Ascending aorta (tissue), 2 donors: ENCODE measurements around the gene ANKH. TPM values are rescaled to one million over a fixed set of nuclear protein-coding genes. Genes with fewer than 3 reads are reported as not detected.

Experiments
- DNase-seq, 2 donors: peaks; one replicate each; pipeline ENCODE4 v3.0.0-alpha.2; 2019; ENCODE audit warnings: low spot score in 2 of 2
- H3K27ac ChIP-seq, 2 donors: fragments of 200-600 bp; sonication (generic); one replicate each; pipeline ENCODE4 v1.5.1; 2016 to 2017; ENCODE audit warnings: mild to moderate bottlenecking in 1 of 2
- H3K27me3 ChIP-seq: fragments of 200-600 bp; sonication (generic); one replicate; pipeline ENCODE4 v1.5.1; 2017
- H3K36me3 ChIP-seq, 2 donors: fragments of 200-600 bp; sonication (generic); one replicate each; pipeline ENCODE4 v1.5.1; 2016
- H3K4me1 ChIP-seq, 2 donors: fragments of 200-600 bp; sonication (generic); one replicate each; pipeline ENCODE4 v1.5.1; 2016 to 2017; ENCODE audit warnings: mild to moderate bottlenecking in 1 of 2
- H3K4me3 ChIP-seq, 2 donors: fragments of 200-600 bp; sonication (generic); one replicate each; pipeline ENCODE4 v1.5.1; 2016 to 2017; ENCODE audit warnings: mild to moderate bottlenecking in 1 of 2
- H3K9me3 ChIP-seq, 2 donors: fragments of 200-600 bp; sonication (generic); one replicate each; pipeline ENCODE4 v1.5.1; 2016
- intact Hi-C: fragments of 100-400 bp; cut with DNase I; formaldehyde crosslinking; loops from one replicate; pipeline ENCODE4 v1.15.1; 2023
- total RNA-seq: library from RNA; depleted of rRNA; stranded (reverse); fragments of >200 nt; gene quantifications from one replicate; pipeline ENCODE4 v1.1.0, GENCODE V29; 2016
- TF ChIP-seq, protein P1 (sequence below), 3 experiments: fragments of 200-600 bp in 2 of 3; fragments of 450-650 bp in 1 of 3; sonication (generic) in 2 of 3; IDR thresholded peaks; one replicate each; pipeline ENCODE4 v1.5.1; 2016 to 2019; ENCODE audit warnings: antibody characterized with exemption in 3 of 3, mild to moderate bottlenecking in 1 of 3, moderate library complexity in 1 of 3

ANKH gene
- total RNA-seq, 1 donor from 2014 or later: 388 TPM

DNA sequence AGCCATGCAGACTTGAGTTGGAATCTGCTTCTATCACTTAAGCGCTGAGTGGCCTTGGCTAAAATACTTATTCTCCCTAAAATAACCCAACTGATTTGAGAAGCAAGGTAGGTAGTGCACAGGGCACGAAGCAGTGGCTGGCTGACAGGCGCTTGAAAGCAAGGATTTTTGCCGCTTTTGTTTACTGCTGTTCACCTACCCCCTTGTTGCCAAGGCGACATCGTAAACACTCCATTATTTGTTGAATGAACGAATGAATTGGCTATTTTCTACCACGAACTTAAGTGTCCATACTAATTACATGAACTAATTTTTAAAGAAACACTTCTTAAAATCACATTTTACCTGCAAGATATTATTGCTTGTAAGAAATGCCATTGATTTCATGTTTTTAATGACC lies 98.0 kb downstream of the ANKH start:
- TF ChIP-seq, protein P1, sequence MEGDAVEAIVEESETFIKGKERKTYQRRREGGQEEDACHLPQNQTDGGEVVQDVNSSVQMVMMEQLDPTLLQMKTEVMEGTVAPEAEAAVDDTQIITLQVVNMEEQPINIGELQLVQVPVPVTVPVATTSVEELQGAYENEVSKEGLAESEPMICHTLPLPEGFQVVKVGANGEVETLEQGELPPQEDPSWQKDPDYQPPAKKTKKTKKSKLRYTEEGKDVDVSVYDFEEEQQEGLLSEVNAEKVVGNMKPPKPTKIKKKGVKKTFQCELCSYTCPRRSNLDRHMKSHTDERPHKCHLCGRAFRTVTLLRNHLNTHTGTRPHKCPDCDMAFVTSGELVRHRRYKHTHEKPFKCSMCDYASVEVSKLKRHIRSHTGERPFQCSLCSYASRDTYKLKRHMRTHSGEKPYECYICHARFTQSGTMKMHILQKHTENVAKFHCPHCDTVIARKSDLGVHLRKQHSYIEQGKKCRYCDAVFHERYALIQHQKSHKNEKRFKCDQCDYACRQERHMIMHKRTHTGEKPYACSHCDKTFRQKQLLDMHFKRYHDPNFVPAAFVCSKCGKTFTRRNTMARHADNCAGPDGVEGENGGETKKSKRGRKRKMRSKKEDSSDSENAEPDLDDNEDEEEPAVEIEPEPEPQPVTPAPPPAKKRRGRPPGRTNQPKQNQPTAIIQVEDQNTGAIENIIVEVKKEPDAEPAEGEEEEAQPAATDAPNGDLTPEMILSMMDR (IDR thresholded peaks at IDR 0.05): no peak
- H3K36me3 ChIP-seq: peaks cover under 1 to 5% of the 10 kb centered on the region in 2 donors
- intact Hi-C loops: no loop called here
- no peaks in the 10 kb centered on the region for H3K27me3 ChIP-seq
- no peak overlapping the region for H3K4me3 ChIP-seq
- no peaks in the 10 kb centered on the region for H3K9me3 ChIP-seq
- H3K4me1 ChIP-seq: peaks cover 0 to 8% of the 10 kb centered on the region in 2 donors
- no peak overlapping the region for H3K27ac ChIP-seq
- DNase-seq: no peak

DNA sequence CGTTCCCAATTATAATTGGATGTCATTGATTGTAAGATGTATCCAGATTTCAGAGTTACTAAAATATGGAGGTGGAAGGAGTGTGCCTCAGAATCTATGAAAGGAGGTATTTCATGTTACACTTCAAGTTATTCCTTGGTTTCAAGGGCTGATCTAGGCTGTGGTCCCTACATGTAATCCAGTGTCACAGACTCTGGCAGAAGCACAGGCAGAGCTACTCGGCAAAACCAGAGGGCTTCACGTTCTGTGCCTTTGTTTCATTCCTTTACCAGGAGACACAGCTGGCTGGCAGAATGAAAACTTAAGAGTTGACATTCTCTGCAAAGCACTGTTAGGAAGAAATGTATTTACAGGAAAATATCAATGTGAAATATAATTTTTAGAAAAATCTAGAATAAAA lies 99.6 kb downstream of the ANKH start:
- DNase-seq: no peak
- TF ChIP-seq, protein P1 (IDR thresholded peaks at IDR 0.05): no peak
- intact Hi-C loops: no loop called here

DNA sequence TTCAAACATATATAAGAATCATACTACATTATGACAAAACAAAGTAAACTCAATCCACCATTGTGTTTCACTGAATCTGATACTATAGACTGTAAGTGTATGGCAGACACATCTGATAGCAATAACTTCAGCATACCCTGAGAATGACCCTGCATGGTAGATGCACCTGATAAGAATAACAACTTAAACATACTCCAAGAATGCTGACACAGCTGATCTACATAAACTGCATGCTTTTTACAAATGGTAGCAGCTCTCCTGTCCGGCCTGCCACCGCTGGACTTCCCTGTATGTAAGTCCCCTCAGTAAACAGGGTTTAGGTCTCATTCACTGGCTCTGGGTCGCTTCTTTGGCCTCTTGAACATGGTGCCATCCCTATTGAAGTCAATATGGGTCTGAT lies 100.4 kb downstream of the ANKH start:
- Histone ChIP-seq H3K27me3 (no peaks in the 10 kb centered on the region), H3K27ac (no peak overlapping the region), H3K4me1 (peaks cover 0 to 3% of the 10 kb centered on the region in 2 donors), H3K9me3 (no peaks in the 10 kb centered on the region), H3K4me3 (no peak overlapping the region), H3K36me3 (peaks cover 8 to 15% of the 10 kb centered on the region in 2 donors)
- DNase-seq: no peak
- intact Hi-C loops: no loop called here
- TF ChIP-seq, protein P1 (IDR thresholded peaks at IDR 0.05): no peak

More for the DNA sequence above, 99.6 kb downstream of the ANKH start:
- H3K4me1 ChIP-seq: peaks cover 0 to 3% of the 10 kb centered on the region in 2 donors
- H3K4me3 ChIP-seq: no peak overlapping the region
- H3K36me3 ChIP-seq: peaks cover 8 to 12% of the 10 kb centered on the region in 2 donors
- H3K9me3 ChIP-seq: no peaks in the 10 kb centered on the region
- H3K27me3 ChIP-seq: no peaks in the 10 kb centered on the region
- H3K27ac ChIP-seq: no peak overlapping the region

DNA sequence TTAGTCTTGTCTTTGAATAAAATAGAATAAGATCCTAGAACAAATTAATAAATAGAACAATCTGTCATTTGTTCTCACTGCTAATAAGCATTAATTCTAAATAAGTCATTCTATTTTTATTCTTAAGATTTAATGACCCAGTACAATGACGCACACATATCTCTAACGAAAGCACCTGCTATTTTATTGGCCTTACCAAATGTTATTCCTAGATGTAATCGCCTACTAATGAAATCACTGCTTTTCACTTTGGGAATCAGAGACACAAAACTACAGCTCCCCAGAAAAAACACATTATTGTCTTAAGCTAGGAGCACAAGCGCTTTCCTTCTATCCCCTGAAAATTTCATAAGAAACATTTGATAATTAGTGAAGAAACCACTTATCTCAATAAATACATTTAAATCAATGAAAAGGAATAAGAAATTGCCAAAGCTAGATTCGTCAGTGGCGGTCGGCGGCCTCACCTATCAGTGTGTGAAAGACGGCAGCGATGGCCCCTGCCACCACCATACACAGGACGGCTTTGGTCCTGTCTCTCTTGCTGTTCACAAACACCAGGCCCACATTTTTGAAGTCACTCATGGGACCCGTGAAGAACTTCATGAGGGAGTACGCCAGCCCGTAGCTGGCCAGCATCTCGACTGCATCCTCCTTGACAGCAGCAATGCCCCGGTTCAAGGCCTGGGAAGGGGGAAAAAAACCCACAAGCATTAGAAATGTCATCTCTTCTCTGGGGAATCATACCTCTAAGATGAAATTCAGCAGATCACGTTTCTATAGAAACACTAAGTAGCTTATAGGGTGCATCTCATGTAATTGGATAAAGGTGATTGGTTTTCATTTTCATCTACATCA lies 102.8 kb downstream of the ANKH start:
- H3K27me3 ChIP-seq: no peaks in the 10 kb centered on the region
- intact Hi-C loops: no loop called here
- H3K9me3 ChIP-seq: no peaks in the 10 kb centered on the region
- H3K36me3 ChIP-seq: peaks cover 14 to 15% of the 10 kb centered on the region in 2 donors
- TF ChIP-seq, protein P1 (IDR thresholded peaks at IDR 0.05): no peak
- no peak overlapping the region for H3K27ac ChIP-seq
- no peak overlapping the region for H3K4me3 ChIP-seq
- peaks cover 0 to 3% of the 10 kb centered on the region in 2 donors for H3K4me1 ChIP-seq
- no peak for DNase-seq

DNA sequence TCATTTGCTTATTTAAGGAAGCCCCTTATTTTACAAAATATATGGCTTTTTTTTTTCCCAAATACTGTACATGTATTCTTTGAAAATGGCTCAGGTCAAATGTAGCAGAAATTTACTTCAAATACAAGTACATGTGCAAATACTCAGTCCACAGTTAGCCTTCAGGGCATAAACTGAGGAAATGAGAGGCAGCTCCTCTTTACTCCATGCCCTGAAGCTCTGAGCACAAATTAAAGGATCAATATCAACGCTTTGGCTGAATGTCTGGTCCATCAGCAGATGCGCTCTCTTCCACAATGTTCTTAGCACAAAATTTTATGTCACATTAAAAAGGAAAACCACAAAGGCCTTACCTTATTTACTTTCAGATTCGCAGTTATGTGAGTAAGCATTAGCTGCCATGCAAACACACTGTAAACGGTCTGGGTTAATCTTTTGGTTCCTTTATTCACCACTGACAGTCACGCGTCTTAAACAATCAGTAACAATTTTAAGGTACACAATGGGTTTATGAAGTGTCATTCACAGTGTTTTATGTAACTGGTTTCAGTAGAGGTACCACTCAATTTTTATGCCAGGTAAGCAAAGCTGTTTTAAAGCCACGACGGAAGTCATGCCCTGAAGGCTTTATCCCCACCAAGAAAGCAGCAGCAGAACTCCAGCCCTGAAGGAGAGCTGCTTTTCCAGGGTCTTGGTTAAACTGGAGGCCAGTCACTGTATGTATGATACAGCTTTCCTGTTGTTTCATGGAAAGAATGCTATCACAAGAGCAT lies 103.7 kb downstream of the ANKH start:
- Histone ChIP-seq H3K9me3 (no peaks in the 10 kb centered on the region), H3K36me3 (peaks cover 14 to 15% of the 10 kb centered on the region in 2 donors), H3K4me3 (no peak overlapping the region), H3K27ac (no peak overlapping the region), H3K4me1 (peaks cover 0 to 3% of the 10 kb centered on the region in 2 donors), H3K27me3 (no peaks in the 10 kb centered on the region)
- intact Hi-C loops: no loop called here
- no peak for DNase-seq
- TF ChIP-seq, protein P1 (IDR thresholded peaks at IDR 0.05): no peak
